ENCODE results near the gene CAP1.

The CAP1 gene

GRCh38 chr1:40092706-40093639, 52.4 kb downstream of the CAP1 start:
- Histone ChIP-seq H3K4me1 (ENCODE audit: control insufficient read depth, insufficient read depth, low read length, poor library complexity, severe bottlenecking) (peaks cover 4% of the 10 kb centered on the region), H3K4me3 (ENCODE audit: insufficient read depth, low read depth, low read length, poor library complexity, severe bottlenecking) (no peak overlapping the region), H3K9me3 (ENCODE audit: control insufficient read depth, low read length) (no peaks in the 10 kb centered on the region), H3K36me3 (ENCODE audit: control insufficient read depth, insufficient read depth, low read length) (peaks cover 31% of the 10 kb centered on the region), H3K27ac (ENCODE audit: insufficient read depth, low read length, poor library complexity, severe bottlenecking) (no peak overlapping the region), H3K27me3 (replicated peaks; ENCODE audit: control insufficient read depth, insufficient read depth, low read length, poor library complexity, severe bottlenecking) (no peaks in the 10 kb centered on the region)
- no peak for DNase-seq

GRCh38 chr1:40094466-40095110, 54.1 kb downstream of the CAP1 start:
- H3K4me1 ChIP-seq (ENCODE audit: control insufficient read depth, insufficient read depth, low read length, poor library complexity, severe bottlenecking) = peaks cover 4% of the 10 kb centered on the region
- no peak overlapping the region for H3K27ac ChIP-seq (ENCODE audit: insufficient read depth, low read length, poor library complexity, severe bottlenecking)
- no peaks in the 10 kb centered on the region for H3K27me3 ChIP-seq (replicated peaks; ENCODE audit: control insufficient read depth, insufficient read depth, low read length, poor library complexity, severe bottlenecking)
- no peaks in the 10 kb centered on the region for H3K9me3 ChIP-seq (ENCODE audit: control insufficient read depth, low read length)
- H3K4me3 ChIP-seq (ENCODE audit: insufficient read depth, low read depth, low read length, poor library complexity, severe bottlenecking) = no peak overlapping the region
- peaks cover 19% of the 10 kb centered on the region for H3K36me3 ChIP-seq (ENCODE audit: control insufficient read depth, insufficient read depth, low read length)
- DNase-seq = no peak

GRCh38 chr1:40095806-40096205, 55.3 kb downstream of the CAP1 start:
- Histone ChIP-seq H3K27me3 (replicated peaks; ENCODE audit: control insufficient read depth, insufficient read depth, low read length, poor library complexity, severe bottlenecking) (no peaks in the 10 kb centered on the region), H3K9me3 (ENCODE audit: control insufficient read depth, low read length) (no peaks in the 10 kb centered on the region), H3K27ac (ENCODE audit: insufficient read depth, low read length, poor library complexity, severe bottlenecking) (no peak overlapping the region), H3K4me3 (ENCODE audit: insufficient read depth, low read depth, low read length, poor library complexity, severe bottlenecking) (no peak overlapping the region), H3K4me1 (ENCODE audit: control insufficient read depth, insufficient read depth, low read length, poor library complexity, severe bottlenecking) (peaks cover 4% of the 10 kb centered on the region), H3K36me3 (ENCODE audit: control insufficient read depth, insufficient read depth, low read length) (peaks cover 7% of the 10 kb centered on the region)
- no peak for DNase-seq

GRCh38 chr1:40096646-40096976, 56.1 kb downstream of the CAP1 start:
- H3K27ac ChIP-seq (ENCODE audit: insufficient read depth, low read length, poor library complexity, severe bottlenecking) = peak overlapping the region; percentile 51
- H3K27me3 ChIP-seq (replicated peaks; ENCODE audit: control insufficient read depth, insufficient read depth, low read length, poor library complexity, severe bottlenecking) = no peaks in the 10 kb centered on the region
- no peaks in the 10 kb centered on the region for H3K9me3 ChIP-seq (ENCODE audit: control insufficient read depth, low read length)
- peaks cover 4% of the 10 kb centered on the region for H3K4me1 ChIP-seq (ENCODE audit: control insufficient read depth, insufficient read depth, low read length, poor library complexity, severe bottlenecking)
- H3K36me3 ChIP-seq (ENCODE audit: control insufficient read depth, insufficient read depth, low read length) = no peaks in the 10 kb centered on the region
- H3K4me3 ChIP-seq (ENCODE audit: insufficient read depth, low read depth, low read length, poor library complexity, severe bottlenecking) = peak overlapping the region; percentile 64
- DNase-seq = no peak

- no peaks in the 10 kb centered on the region for H3K27me3 ChIP-seq (replicated peaks; ENCODE audit: control insufficient read depth, insufficient read depth, low read length, poor library complexity, severe bottlenecking)
- no peaks in the 10 kb centered on the region for H3K9me3 ChIP-seq (ENCODE audit: control insufficient read depth, low read length)
- H3K4me3 ChIP-seq (ENCODE audit: insufficient read depth, low read depth, low read length, poor library complexity, severe bottlenecking) = peak within 1 kb of the TSS; percentile 64
- no peaks in the 10 kb centered on the region for H3K36me3 ChIP-seq (ENCODE audit: control insufficient read depth, insufficient read depth, low read length)
- DNase-seq = peak; percentile 58 to 73 (median 72)
- peak within 1 kb of the TSS; percentile 51 for H3K27ac ChIP-seq (ENCODE audit: insufficient read depth, low read length, poor library complexity, severe bottlenecking)
- H3K4me1 ChIP-seq (ENCODE audit: control insufficient read depth, insufficient read depth, low read length, poor library complexity, severe bottlenecking) = peaks cover 4% of the 10 kb centered on the region
These were observed 56.7 kb downstream of the CAP1 start, which contains the start of gene PPT1 for GRCh38 chr1:40096977-40097782. Gene PPT1 (minus strand): TSS chr1:40097252. CDS start chr1:40097238, 14 bp downstream.

- peaks cover 5% of the 10 kb centered on the region for H3K9me3 ChIP-seq (ENCODE audit: control insufficient read depth, low read length)
- no peaks in the 10 kb centered on the region for H3K27me3 ChIP-seq (replicated peaks; ENCODE audit: control insufficient read depth, insufficient read depth, low read length, poor library complexity, severe bottlenecking)
- no peak overlapping the region for H3K4me3 ChIP-seq (ENCODE audit: insufficient read depth, low read depth, low read length, poor library complexity, severe bottlenecking)
- peaks cover 4% of the 10 kb centered on the region for H3K4me1 ChIP-seq (ENCODE audit: control insufficient read depth, insufficient read depth, low read length, poor library complexity, severe bottlenecking)
- H3K36me3 ChIP-seq (ENCODE audit: control insufficient read depth, insufficient read depth, low read length) = no peaks in the 10 kb centered on the region
- H3K27ac ChIP-seq (ENCODE audit: insufficient read depth, low read length, poor library complexity, severe bottlenecking) = no peak overlapping the region
- no peak for DNase-seq
These were observed 61.5 kb downstream of the CAP1 start for GRCh38 chr1:40102038-40102437.

- H3K4me3 ChIP-seq (ENCODE audit: insufficient read depth, low read depth, low read length, poor library complexity, severe bottlenecking) = no peak overlapping the region
- H3K9me3 ChIP-seq (ENCODE audit: control insufficient read depth, low read length) = peaks cover 5% of the 10 kb centered on the region
- no peaks in the 10 kb centered on the region for H3K36me3 ChIP-seq (ENCODE audit: control insufficient read depth, insufficient read depth, low read length)
- no peak overlapping the region for H3K27ac ChIP-seq (ENCODE audit: insufficient read depth, low read length, poor library complexity, severe bottlenecking)
- no peaks in the 10 kb centered on the region for H3K27me3 ChIP-seq (replicated peaks; ENCODE audit: control insufficient read depth, insufficient read depth, low read length, poor library complexity, severe bottlenecking)
- no peaks in the 10 kb centered on the region for H3K4me1 ChIP-seq (ENCODE audit: control insufficient read depth, insufficient read depth, low read length, poor library complexity, severe bottlenecking)
- no peak for DNase-seq
These were observed 62.4 kb downstream of the CAP1 start for GRCh38 chr1:40102896-40103295.

GRCh38 chr1:40105028-40105427, 64.5 kb downstream of the CAP1 start:
- Histone ChIP-seq H3K4me3 (ENCODE audit: insufficient read depth, low read depth, low read length, poor library complexity, severe bottlenecking) (no peak overlapping the region), H3K36me3 (ENCODE audit: control insufficient read depth, insufficient read depth, low read length) (no peaks in the 10 kb centered on the region), H3K27me3 (replicated peaks; ENCODE audit: control insufficient read depth, insufficient read depth, low read length, poor library complexity, severe bottlenecking) (no peaks in the 10 kb centered on the region), H3K4me1 (ENCODE audit: control insufficient read depth, insufficient read depth, low read length, poor library complexity, severe bottlenecking) (no peaks in the 10 kb centered on the region), H3K27ac (ENCODE audit: insufficient read depth, low read length, poor library complexity, severe bottlenecking) (no peak overlapping the region), H3K9me3 (ENCODE audit: control insufficient read depth, low read length) (peaks cover 5% of the 10 kb centered on the region)
- no peak for DNase-seq

GRCh38 chr1:40107290-40107959, 66.9 kb downstream of the CAP1 start:
- Histone ChIP-seq H3K27me3 (replicated peaks; ENCODE audit: control insufficient read depth, insufficient read depth, low read length, poor library complexity, severe bottlenecking) (no peaks in the 10 kb centered on the region), H3K9me3 (ENCODE audit: control insufficient read depth, low read length) (peaks cover 5% of the 10 kb centered on the region), H3K4me3 (ENCODE audit: insufficient read depth, low read depth, low read length, poor library complexity, severe bottlenecking) (no peak overlapping the region), H3K4me1 (ENCODE audit: control insufficient read depth, insufficient read depth, low read length, poor library complexity, severe bottlenecking) (no peaks in the 10 kb centered on the region), H3K36me3 (ENCODE audit: control insufficient read depth, insufficient read depth, low read length) (no peaks in the 10 kb centered on the region), H3K27ac (ENCODE audit: insufficient read depth, low read length, poor library complexity, severe bottlenecking) (no peak overlapping the region)
- no peak for DNase-seq
